MCF 10A (cell line): ENCODE measurements around the gene MCTP2. TPM values are rescaled to one million over a fixed set of nuclear protein-coding genes. Genes with fewer than 3 reads are reported as not detected.

ENCODE experiments used
- BruUV-seq: library from RNA; stranded (reverse); fragments of 400-500 nt; replicated peaks from 2 replicates; lab custom pipeline; 2021; lab: Mats Ljungman, UMichigan
- CTCF ChIA-PET: fragments of 300-600 bp; sonication (Branson Sonifier 250); formaldehyde crosslinking; extraction: SDS; loops from one replicate; lab custom pipeline; 2021; ENCODE audit warnings: antibody characterized with exemption, inconsistent platforms; lab: Yijun Ruan, JAX
- POLR2A ChIA-PET: fragments of 300-600, 350-650 bp; sonication (Branson Sonifier 250); formaldehyde crosslinking; extraction: SDS; loops from one replicate; lab custom pipeline; 2020; ENCODE audit warnings: antibody characterized with exemption, inconsistent platforms; lab: Yijun Ruan, JAX
- DNase-seq: peaks from one replicate; pipeline ENCODE4 v3.0.0-alpha.2; 2018; ENCODE audit not compliant: unreplicated experiment
- H3K27ac Mint-ChIP-seq: one replicate; pipeline ENCODE4 v1.8.0; 2022; ENCODE audit warnings: mild to moderate bottlenecking, low read depth, mixed read lengths; ENCODE audit not compliant: unreplicated experiment
- H3K27me3 Mint-ChIP-seq: one replicate; pipeline ENCODE4 v1.8.0; 2022; ENCODE audit warnings: mixed read lengths; ENCODE audit not compliant: insufficient read depth, unreplicated experiment
- H3K36me3 Mint-ChIP-seq: one replicate; pipeline ENCODE4 v1.8.0; 2022; ENCODE audit warnings: mild to moderate bottlenecking, moderate library complexity, mixed read lengths; ENCODE audit not compliant: insufficient read depth, unreplicated experiment
- H3K4me1 Mint-ChIP-seq: one replicate; pipeline ENCODE4 v1.8.0; 2022; ENCODE audit warnings: mixed read lengths; ENCODE audit not compliant: insufficient read depth, unreplicated experiment
- H3K4me3 Mint-ChIP-seq: one replicate; pipeline ENCODE4 v1.8.0; 2022; ENCODE audit warnings: mild to moderate bottlenecking, moderate library complexity, mixed read lengths; ENCODE audit not compliant: unreplicated experiment
- H3K9me3 Mint-ChIP-seq: one replicate; pipeline ENCODE4 v1.8.0; 2022; ENCODE audit warnings: mixed read lengths; ENCODE audit not compliant: unreplicated experiment
- CTCF ChIP-seq: fragments of 200-600 bp; IDR thresholded peaks from one replicate; pipeline ENCODE4 v1.8.0; 2022; ENCODE audit warnings: antibody characterized with exemption, mild to moderate bottlenecking; ENCODE audit not compliant: unreplicated experiment
- intact Hi-C: fragments of 100-400 bp; cut with micrococcal nuclease; formaldehyde crosslinking; loops from 2 replicates; pipeline ENCODE4 v1.14.1; 2022
- total RNA-seq: library from RNA; stranded (reverse); gene quantifications from 2 replicates; pipeline ENCODE4 v1.2.3, GENCODE V29; 2022

Gene MCTP2
- total RNA-seq, 1 experiment from 2014 or later, result 25.7 TPM

- no peaks in the 10 kb centered on the region for H3K27me3 Mint-ChIP-seq
- no peak overlapping the region for H3K27ac Mint-ChIP-seq
- no peak overlapping the region for H3K4me3 Mint-ChIP-seq
- intact Hi-C loops, result no loop called here
- no peaks in the 10 kb centered on the region for H3K9me3 Mint-ChIP-seq
- H3K4me1 Mint-ChIP-seq, result no peaks in the 10 kb centered on the region
- ChIA-PET CTCF (interaction anchor here (1.2 to 3.3 kb wide), 2 partner anchors 11 to 14 kb away, joined by 5 to 11 read pairs; no protein-coding TSS in a partner anchor), POLR2A (interaction anchor here (0.6 kb wide), 1 partner anchor 1088 kb away, joined by 3 read pairs; no protein-coding TSS in a partner anchor)
- TF ChIP-seq CTCF, result no peak
- no peak for DNase-seq
- no TSS peak for BruUV-seq
- peaks cover 19% of the 10 kb centered on the region for H3K36me3 Mint-ChIP-seq
Measured at GRCh38 chr15:94338243-94338846, 107.0 kb downstream of the MCTP2 start.

DNA sequence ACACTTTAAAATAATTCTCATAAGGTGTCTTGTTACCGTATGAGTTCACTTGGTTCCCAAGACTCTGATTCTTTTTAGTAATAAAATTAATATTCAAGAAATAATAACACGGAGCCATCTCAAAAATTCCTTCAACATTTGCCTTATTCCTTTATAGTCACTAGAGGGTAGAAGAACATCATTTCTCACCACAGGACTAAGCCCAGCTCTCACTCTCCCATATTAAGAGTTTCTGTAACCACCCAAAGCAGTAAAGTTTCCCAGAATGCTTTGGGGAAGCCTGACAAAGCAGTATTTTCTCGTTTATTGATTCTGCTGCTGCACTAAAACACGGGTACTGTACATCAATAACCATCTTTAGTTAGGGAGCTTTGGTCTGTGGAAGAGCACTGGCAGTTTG, 114.9 kb downstream of the MCTP2 start:
- peaks cover 15% of the 10 kb centered on the region for H3K36me3 Mint-ChIP-seq
- no peaks in the 10 kb centered on the region for H3K27me3 Mint-ChIP-seq
- intact Hi-C loops, result no loop called here
- H3K27ac Mint-ChIP-seq, result no peak overlapping the region
- no peak for DNase-seq
- ChIA-PET CTCF (interaction anchor here (1.6 to 2.7 kb wide), 2 partner anchors 12 to 182 kb away, joined by 9 to 19 read pairs; no protein-coding TSS in a partner anchor), POLR2A (no interaction called here)
- BruUV-seq, result no TSS peak
- no peak for TF ChIP-seq CTCF
- no peak overlapping the region for H3K4me3 Mint-ChIP-seq
- peaks cover 6% of the 10 kb centered on the region for H3K4me1 Mint-ChIP-seq
- no peaks in the 10 kb centered on the region for H3K9me3 Mint-ChIP-seq

GRCh38 chr15:94348084-94348483, 116.7 kb downstream of the MCTP2 start:
- Mint-ChIP-seq H3K4me1 (peaks cover 6% of the 10 kb centered on the region), H3K27me3 (no peaks in the 10 kb centered on the region), H3K27ac (no peak overlapping the region), H3K36me3 (peaks cover 15% of the 10 kb centered on the region), H3K9me3 (no peaks in the 10 kb centered on the region), H3K4me3 (no peak overlapping the region)
- POLR2A ChIA-PET, result no interaction called here
- intact Hi-C loops, result no loop called here
- BruUV-seq, result no TSS peak
- no peak for TF ChIP-seq CTCF
- CTCF ChIA-PET, result interaction anchor here (1.1 kb wide), 1 partner anchor 8 kb away, joined by 3 read pairs; no protein-coding TSS in a partner anchor
- no peak for DNase-seq

GRCh38 chr15:94351031-94351535, 119.7 kb downstream of the MCTP2 start:
- intact Hi-C loops, result no loop called here
- Mint-ChIP-seq H3K9me3 (no peaks in the 10 kb centered on the region), H3K36me3 (peaks cover 21% of the 10 kb centered on the region), H3K4me1 (peaks cover 6% of the 10 kb centered on the region), H3K4me3 (no peak overlapping the region), H3K27me3 (no peaks in the 10 kb centered on the region), H3K27ac (no peak overlapping the region)
- no TSS peak for BruUV-seq
- no peak for TF ChIP-seq CTCF
- DNase-seq, result no peak
- POLR2A ChIA-PET, result interaction anchor here (0.6 kb wide), 1 partner anchor 642 kb away, joined by 3 read pairs; no protein-coding TSS in a partner anchor
- CTCF ChIA-PET, result interaction anchor here (0.7 to 1.7 kb wide), 3 partner anchors 24 to 590 kb away, joined by 4 to 6 read pairs (median 4); no protein-coding TSS in a partner anchor
